Epidermal melanocyte (primary cell): ENCODE results near the gene ARHGDIB.

Source experiments
- DNase-seq: peaks from one replicate; pipeline ENCODE4 v3.0.0; 2011; ENCODE audit warnings: low spot score; ENCODE audit not compliant: insufficient read length

Gene ARHGDIB

GRCh38 chr12:14931791-14932560 lies 29.4 kb downstream of the ARHGDIB start:
- no peak for DNase-seq

GRCh38 chr12:14931359-14931758 lies 30.0 kb downstream of the ARHGDIB start:
- no peak for DNase-seq

GRCh38 chr12:14930299-14930698 lies 31.1 kb downstream of the ARHGDIB start:
- no peak for DNase-seq

- DNase-seq: no peak
These were observed 32.5 kb downstream of the ARHGDIB start for GRCh38 chr12:14928931-14929330.

GRCh38 chr12:14927267-14927666 lies 34.1 kb downstream of the ARHGDIB start:
- no peak for DNase-seq

GRCh38 chr12:14924541-14924940 lies 36.9 kb downstream of the ARHGDIB start:
- DNase-seq: no peak

GRCh38 chr12:14923944-14924343 lies 37.5 kb downstream of the ARHGDIB start:
- DNase-seq: no peak

- no peak for DNase-seq
These were observed 40.2 kb downstream of the ARHGDIB start for GRCh38 chr12:14921218-14921617.

- DNase-seq: no peak
These were observed 40.8 kb downstream of the ARHGDIB start for GRCh38 chr12:14920475-14921126.

GRCh38 chr12:14919455-14919854 lies 41.9 kb downstream of the ARHGDIB start:
- DNase-seq: no peak

GRCh38 chr12:14915736-14916135 lies 45.7 kb downstream of the ARHGDIB start:
- no peak for DNase-seq

GRCh38 chr12:14913381-14913781 lies 48.0 kb downstream of the ARHGDIB start:
- peak; percentile 75 for DNase-seq

GRCh38 chr12:14911131-14911530 lies 50.3 kb downstream of the ARHGDIB start:
- no peak for DNase-seq

GRCh38 chr12:14910090-14910915 lies 51.1 kb downstream of the ARHGDIB start:
- DNase-seq: no peak

- no peak for DNase-seq
These were observed 53.4 kb downstream of the ARHGDIB start for GRCh38 chr12:14907953-14908352.

GRCh38 chr12:14906114-14906513 lies 55.3 kb downstream of the ARHGDIB start:
- no peak for DNase-seq

GRCh38 chr12:14905269-14906004 lies 56.0 kb downstream of the ARHGDIB start:
- no peak for DNase-seq

GRCh38 chr12:14904854-14905253 lies 56.5 kb downstream of the ARHGDIB start:
- no peak for DNase-seq

- no peak for DNase-seq
These were observed 57.9 kb downstream of the ARHGDIB start for GRCh38 chr12:14903386-14904098.

- DNase-seq: no peak
These were observed 58.9 kb downstream of the ARHGDIB start for GRCh38 chr12:14902465-14902864.

GRCh38 chr12:14901228-14901562 lies 60.2 kb downstream of the ARHGDIB start:
- no peak for DNase-seq
